HepG2 (cell line): ENCODE results near the gene UBQLN4. TPM values are rescaled to one million over a fixed set of nuclear protein-coding genes. Genes with fewer than 3 reads are reported as not detected.

Experiments
- FOXC1 ChIP-seq: sonication (generic); formaldehyde crosslinking; IDR thresholded peaks from 2 replicates; pipeline ENCODE4 v1.8.0; 2022; ENCODE audit warnings: mild to moderate bottlenecking, missing genetic modification reagents, borderline replicate concordance
- MAZ ChIP-seq, 2 experiments: sonication (generic) in 1 of 2; formaldehyde crosslinking in 1 of 2; IDR thresholded peaks; 2 replicates each; pipeline versions ENCODE4 v1.5.0 to v1.6.1; 2012 to 2020; ENCODE audit warnings: low read depth in 2 of 2, mild to moderate bottlenecking in 2 of 2, borderline replicate concordance in 1 of 2, improper control_type of control experiment in 1 of 2, low read length in 1 of 2, missing genetic modification reagents in 1 of 2, moderate library complexity in 1 of 2
- MEIS2 ChIP-seq: sonication (generic); formaldehyde crosslinking; IDR thresholded peaks from 2 replicates; pipeline ENCODE4 v1.9.0; 2021; ENCODE audit warnings: mild to moderate bottlenecking, missing genetic modification reagents
- SOX6 ChIP-seq, 2 experiments: fragments of 450-650 bp in 1 of 2; sonication (generic) in 1 of 2; formaldehyde crosslinking in 1 of 2; IDR thresholded peaks; 2 replicates each; pipeline versions ENCODE4 v1.4.0 to v1.6.1; 2017 to 2020; ENCODE audit warnings: antibody characterized with exemption in 1 of 2, mild to moderate bottlenecking in 1 of 2, missing genetic modification reagents in 1 of 2
- SP4 ChIP-seq: sonication (generic); formaldehyde crosslinking; IDR thresholded peaks from 2 replicates; pipeline ENCODE4 v1.8.1; 2023; ENCODE audit warnings: mild to moderate bottlenecking, missing genetic modification reagents
- STAT6 ChIP-seq: sonication (generic); formaldehyde crosslinking; IDR thresholded peaks from 2 replicates; pipeline ENCODE4 v1.4.0; 2020; ENCODE audit warnings: missing genetic modification reagents, mild to moderate bottlenecking, borderline replicate concordance
- ZNF558 ChIP-seq: sonication (generic); formaldehyde crosslinking; IDR thresholded peaks from 2 replicates; pipeline ENCODE4 v1.9.0; 2022; ENCODE audit warnings: mild to moderate bottlenecking, missing genetic modification reagents, borderline replicate concordance
- ZNF670 ChIP-seq: sonication (generic); formaldehyde crosslinking; IDR thresholded peaks from 2 replicates; pipeline ENCODE4 v1.8.0; 2022; ENCODE audit warnings: mild to moderate bottlenecking, missing genetic modification reagents, borderline replicate concordance
- polyA plus RNA-seq, 8 experiments: library from polyadenylated mRNA; depleted of rRNA in 3 of 8; stranded (reverse) in 7 of 8; unstranded in 1 of 8; fragments of >200 nt; fragmentation: Illumina TruSeq in 4 of 8; extraction: Trizol in 4 of 8; gene quantifications; 2 replicates each; pipeline versions ENCODE4 v1.2.1 to v1.2.3, GENCODE V29; 2011 to 2016; ENCODE audit warnings: low read depth in 4 of 8, missing spikeins in 1 of 8, mixed read lengths in 1 of 8; ENCODE audit not compliant: insufficient read depth in 1 of 8
- total RNA-seq, 5 experiments: library from RNA; depleted of rRNA; stranded (reverse); fragments of >200 nt; fragmentation: Illumina TruSeq; extraction: Trizol; gene quantifications; 2 replicates each; pipeline ENCODE4 v1.2.3, GENCODE V29; 2016; ENCODE audit warnings: low read depth in 1 of 5
- TF ChIP-seq, protein P1 (sequence below): sonication (generic); formaldehyde crosslinking; IDR thresholded peaks from 2 replicates; pipeline ENCODE4 v1.5.0; 2020; ENCODE audit warnings: mild to moderate bottlenecking, missing genetic modification reagents
- TF ChIP-seq, protein P2 (sequence below): sonication (generic); formaldehyde crosslinking; conservative IDR thresholded peaks from 2 replicates; pipeline ENCODE4 v1.4.0; 2020; ENCODE audit warnings: mild to moderate bottlenecking, missing genetic modification reagents, moderate library complexity
- TF ChIP-seq, protein P3 (sequence below): sonication (generic); formaldehyde crosslinking; IDR thresholded peaks from 2 replicates; pipeline ENCODE4 v1.8.1; 2023; ENCODE audit warnings: mild to moderate bottlenecking, moderate library complexity, missing genetic modification reagents

The UBQLN4 gene
- total and polyA plus RNA-seq, 2 of the 13 experiments (the other 11 are each of a cell fraction or from before 2014, with no cell fraction given): 31.5 to 39.8 TPM

DNA sequence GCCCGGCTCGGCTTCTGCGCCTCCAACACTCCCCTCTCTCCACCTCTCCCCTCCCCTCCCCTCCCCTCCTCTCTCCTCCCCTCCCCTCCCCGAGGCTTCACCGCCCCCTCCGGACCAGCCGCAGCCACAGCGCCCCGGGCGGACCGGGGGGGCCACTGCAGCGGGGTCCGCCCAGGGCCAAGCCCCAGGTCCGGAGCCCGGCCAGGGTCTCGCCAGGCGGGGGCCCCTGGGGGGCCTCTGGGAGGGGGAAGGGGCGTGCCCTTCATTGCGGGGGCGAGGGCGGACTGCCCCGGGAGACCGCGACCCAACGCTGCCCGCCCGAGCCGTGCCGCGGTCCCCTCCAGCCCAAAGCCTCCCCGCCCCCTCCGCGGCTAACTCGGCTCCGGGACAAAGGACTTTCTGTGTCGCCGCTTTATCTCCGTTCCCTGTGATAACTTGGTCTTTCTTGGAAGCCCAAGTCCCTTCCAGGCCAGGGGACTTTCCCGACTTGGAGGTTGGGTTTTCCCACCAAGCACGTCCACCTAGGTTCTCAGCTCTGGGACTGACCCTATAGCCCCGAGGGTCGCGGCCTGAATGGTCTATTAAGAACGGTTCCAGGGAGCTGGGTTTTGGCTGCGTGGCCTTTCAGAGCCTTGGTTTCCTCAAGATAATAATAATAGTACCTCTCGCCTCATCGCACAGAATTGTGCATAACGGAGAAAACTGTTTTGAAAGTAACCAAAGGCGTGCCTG lies at the start of gene UBQLN4 (continued):
- no peak for TF ChIP-seq STAT6
- TF ChIP-seq SP4: 0 out of 2 replicates have a peak, but pooled peaks have one; percentile 38
- TF ChIP-seq, protein P1, sequence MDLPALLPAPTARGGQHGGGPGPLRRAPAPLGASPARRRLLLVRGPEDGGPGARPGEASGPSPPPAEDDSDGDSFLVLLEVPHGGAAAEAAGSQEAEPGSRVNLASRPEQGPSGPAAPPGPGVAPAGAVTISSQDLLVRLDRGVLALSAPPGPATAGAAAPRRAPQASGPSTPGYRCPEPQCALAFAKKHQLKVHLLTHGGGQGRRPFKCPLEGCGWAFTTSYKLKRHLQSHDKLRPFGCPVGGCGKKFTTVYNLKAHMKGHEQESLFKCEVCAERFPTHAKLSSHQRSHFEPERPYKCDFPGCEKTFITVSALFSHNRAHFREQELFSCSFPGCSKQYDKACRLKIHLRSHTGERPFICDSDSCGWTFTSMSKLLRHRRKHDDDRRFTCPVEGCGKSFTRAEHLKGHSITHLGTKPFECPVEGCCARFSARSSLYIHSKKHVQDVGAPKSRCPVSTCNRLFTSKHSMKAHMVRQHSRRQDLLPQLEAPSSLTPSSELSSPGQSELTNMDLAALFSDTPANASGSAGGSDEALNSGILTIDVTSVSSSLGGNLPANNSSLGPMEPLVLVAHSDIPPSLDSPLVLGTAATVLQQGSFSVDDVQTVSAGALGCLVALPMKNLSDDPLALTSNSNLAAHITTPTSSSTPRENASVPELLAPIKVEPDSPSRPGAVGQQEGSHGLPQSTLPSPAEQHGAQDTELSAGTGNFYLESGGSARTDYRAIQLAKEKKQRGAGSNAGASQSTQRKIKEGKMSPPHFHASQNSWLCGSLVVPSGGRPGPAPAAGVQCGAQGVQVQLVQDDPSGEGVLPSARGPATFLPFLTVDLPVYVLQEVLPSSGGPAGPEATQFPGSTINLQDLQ: no peak
- TF ChIP-seq MAZ (IDR thresholded peaks at IDR 0.05; ENCODE audit: borderline replicate concordance, low read depth, low read length): peak; percentile 90
- no peak; the same call in 1 of the 2 replicates for TF ChIP-seq MAZ (CRISPR knock-in tag; IDR thresholded peaks at IDR 0.05; ENCODE audit: low read depth)
- TF ChIP-seq ZNF670 (CRISPR knock-in tag): peak; percentile 26; the same call in 1 of the 2 replicates
- TF ChIP-seq, protein P2, sequence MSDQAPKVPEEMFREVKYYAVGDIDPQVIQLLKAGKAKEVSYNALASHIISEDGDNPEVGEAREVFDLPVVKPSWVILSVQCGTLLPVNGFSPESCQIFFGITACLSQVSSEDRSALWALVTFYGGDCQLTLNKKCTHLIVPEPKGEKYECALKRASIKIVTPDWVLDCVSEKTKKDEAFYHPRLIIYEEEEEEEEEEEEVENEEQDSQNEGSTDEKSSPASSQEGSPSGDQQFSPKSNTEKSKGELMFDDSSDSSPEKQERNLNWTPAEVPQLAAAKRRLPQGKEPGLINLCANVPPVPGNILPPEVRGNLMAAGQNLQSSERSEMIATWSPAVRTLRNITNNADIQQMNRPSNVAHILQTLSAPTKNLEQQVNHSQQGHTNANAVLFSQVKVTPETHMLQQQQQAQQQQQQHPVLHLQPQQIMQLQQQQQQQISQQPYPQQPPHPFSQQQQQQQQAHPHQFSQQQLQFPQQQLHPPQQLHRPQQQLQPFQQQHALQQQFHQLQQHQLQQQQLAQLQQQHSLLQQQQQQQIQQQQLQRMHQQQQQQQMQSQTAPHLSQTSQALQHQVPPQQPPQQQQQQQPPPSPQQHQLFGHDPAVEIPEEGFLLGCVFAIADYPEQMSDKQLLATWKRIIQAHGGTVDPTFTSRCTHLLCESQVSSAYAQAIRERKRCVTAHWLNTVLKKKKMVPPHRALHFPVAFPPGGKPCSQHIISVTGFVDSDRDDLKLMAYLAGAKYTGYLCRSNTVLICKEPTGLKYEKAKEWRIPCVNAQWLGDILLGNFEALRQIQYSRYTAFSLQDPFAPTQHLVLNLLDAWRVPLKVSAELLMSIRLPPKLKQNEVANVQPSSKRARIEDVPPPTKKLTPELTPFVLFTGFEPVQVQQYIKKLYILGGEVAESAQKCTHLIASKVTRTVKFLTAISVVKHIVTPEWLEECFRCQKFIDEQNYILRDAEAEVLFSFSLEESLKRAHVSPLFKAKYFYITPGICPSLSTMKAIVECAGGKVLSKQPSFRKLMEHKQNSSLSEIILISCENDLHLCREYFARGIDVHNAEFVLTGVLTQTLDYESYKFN: peak; percentile 3; the same call in 1 of the 2 replicates
- no peak for TF ChIP-seq MEIS2 (CRISPR knock-in tag)
- peak; percentile 57; the same call in 1 of the 2 replicates for TF ChIP-seq ZNF558
- peak; percentile 73; the same call in 1 of the 2 replicates for TF ChIP-seq FOXC1 (CRISPR knock-in tag)
- TF ChIP-seq SOX6 (IDR thresholded peaks at IDR 0.05): no peak
- TF ChIP-seq SOX6 (CRISPR knock-in tag; IDR thresholded peaks at IDR 0.05): 0 out of 2 replicates have a peak, but pooled peaks have one; percentile 1
- TF ChIP-seq, protein P3, sequence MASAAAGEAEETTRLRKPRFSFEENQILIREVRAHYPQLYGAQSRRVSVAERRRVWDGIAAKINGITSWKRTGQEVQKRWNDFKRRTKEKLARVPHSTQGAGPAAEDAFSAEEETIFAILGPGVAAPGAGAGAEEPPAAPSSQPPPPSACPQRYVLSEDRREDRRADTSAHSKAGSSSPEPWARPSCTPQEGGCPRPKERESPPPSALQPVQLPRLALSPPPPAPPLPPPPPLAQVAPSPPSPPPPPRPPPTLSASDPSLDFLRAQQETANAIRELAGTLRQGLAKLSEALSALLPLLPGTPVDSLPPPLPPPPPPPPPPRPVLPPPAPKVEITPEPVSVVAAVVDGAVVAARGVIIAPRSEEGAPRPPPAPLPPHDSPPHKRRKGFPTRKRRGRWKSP (CRISPR knock-in tag): peak; percentile 35; the same call in 1 of the 2 replicates
